HG02981 (cell line): ENCODE data around the gene OR2G2.

Experiments
- ATAC-seq: cut with Tn5 transposase; IDR thresholded peaks from one replicate; pipeline ENCODE4 v1.9.1; 2021; ENCODE audit warnings: mild to moderate bottlenecking, moderate library complexity; ENCODE audit not compliant: unreplicated experiment

Gene OR2G2

GRCh38 chr1:247588060-247588459, at the start of gene OR2G2:
Gene OR2G2 (plus strand): TSS chr1:247588360. CDS start chr1:247588360, 0 bp downstream.
- no peak for ATAC-seq

DNA sequence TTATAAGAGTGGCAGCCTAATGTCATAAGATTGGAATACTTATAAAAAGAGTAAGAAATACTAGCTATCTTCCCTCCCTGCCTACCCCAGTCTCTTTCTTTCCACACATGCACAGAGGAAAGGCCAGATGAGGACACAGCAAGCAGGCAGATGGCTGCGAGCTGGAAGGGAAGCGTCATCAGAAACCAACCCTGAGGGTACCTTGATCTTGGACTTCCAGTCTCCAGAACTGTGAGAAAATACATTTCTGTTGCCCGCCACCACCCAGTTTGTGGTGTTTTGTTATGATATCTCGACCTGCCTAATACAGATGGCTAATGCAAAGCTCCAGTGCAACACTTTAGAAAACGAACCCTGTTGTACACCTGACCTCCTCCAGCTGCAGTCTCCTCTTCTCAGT, 49.6 kb upstream of the OR2G2 start:
- ATAC-seq: no peak

DNA sequence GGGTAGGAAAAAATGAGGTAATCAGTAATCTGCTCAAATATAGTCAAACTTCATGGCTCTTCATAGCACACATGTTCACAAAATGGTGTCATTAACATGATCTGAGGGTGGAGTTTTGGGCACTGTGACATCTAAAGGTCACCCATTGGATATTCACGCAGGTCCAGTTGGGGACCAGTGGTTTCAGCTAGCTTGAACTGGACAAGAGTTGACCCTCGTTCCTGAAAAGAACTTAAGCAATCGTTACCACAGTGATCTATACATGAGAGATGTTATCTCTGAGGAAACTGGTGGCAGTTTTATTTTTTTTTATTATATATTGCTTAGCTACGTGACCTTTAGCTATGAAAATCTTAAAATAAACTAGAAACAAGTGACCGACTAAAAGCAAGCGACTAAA, 48.9 kb upstream of the OR2G2 start:
- ATAC-seq: no peak

- no peak for ATAC-seq
Measured at GRCh38 chr1:247540581-247540980, 47.6 kb upstream of the OR2G2 start.

GRCh38 chr1:247542811-247543210, 45.3 kb upstream of the OR2G2 start:
- ATAC-seq: no peak

- no peak for ATAC-seq
Measured at GRCh38 chr1:247548092-247548491, 40.1 kb upstream of the OR2G2 start.

DNA sequence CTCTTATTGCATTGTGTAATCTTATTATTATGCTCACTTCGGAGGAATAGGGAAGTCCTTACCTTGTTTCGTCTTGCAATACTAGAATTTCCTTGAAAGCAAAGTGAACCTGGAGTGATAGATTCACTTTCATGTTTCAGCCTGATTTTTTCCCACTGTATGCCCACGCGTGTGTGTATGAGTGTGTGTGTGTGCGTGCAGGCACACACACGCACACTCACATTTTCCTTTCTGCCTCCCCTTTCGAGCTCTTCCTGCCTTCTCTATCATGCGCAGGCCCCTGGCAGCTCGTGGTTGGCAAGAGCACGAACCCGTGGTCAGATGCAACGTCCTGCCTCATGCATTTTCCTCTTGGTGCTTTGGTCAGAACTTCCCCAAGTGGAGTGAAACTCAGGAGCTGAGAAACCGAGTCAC, 39.4 kb upstream of the OR2G2 start, which contains the start of gene GCSAML:
Gene GCSAML (plus strand): TSS at position 366 of the 414 bp plus-strand sequence. CDS start 58 bp downstream, outside the sequence.
- ATAC-seq: no peak

DNA sequence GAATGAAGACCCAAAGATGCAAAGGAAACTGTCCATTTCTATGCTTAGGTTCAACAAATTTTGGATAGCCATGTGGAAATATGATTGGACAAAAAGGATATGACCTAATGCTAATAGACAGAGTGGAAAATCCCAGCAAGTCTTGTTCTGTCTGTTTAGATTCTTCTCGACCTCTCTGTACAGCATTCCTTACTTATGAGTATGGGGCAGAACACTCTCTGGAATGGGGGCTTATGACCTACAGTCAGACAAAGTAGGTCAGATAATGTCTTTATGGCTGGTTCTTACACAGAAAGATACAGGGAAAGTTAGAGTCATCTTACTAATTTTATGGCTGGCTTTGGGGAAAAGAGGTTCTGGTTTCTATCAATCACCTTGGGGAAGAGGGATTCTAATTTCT, 36.4 kb upstream of the OR2G2 start:
- ATAC-seq: no peak

- ATAC-seq: no peak
Measured at GRCh38 chr1:247552231-247552630, 35.9 kb upstream of the OR2G2 start.

- ATAC-seq: no peak
Measured at GRCh38 chr1:247557926-247558674, 30.1 kb upstream of the OR2G2 start.

- no peak for ATAC-seq
Measured at GRCh38 chr1:247561711-247562110, 26.4 kb upstream of the OR2G2 start.

DNA sequence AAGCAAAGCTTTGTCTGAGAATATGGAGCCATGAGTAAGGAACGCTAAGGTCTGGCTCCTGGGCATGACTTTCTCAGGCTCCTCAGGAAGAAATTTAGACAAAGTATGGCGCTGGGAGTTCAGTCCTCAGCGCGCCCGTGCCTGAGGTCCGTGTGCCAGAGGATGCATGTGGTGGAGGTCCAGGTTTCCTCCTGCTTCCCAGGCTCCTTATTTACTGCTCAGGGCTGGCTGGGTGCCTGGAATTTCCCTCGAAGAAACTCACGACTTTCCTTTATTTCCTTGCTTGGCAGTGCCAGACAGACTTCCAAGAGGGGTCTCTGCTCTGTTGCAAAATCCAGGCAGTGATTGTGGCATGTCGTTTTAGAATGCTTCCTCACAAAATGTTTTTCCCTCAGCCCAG, 26.0 kb upstream of the OR2G2 start:
- ATAC-seq: no peak

- no peak for ATAC-seq
Measured at GRCh38 chr1:247574236-247574635, 13.9 kb upstream of the OR2G2 start.

GRCh38 chr1:247574664-247575063, 13.5 kb upstream of the OR2G2 start:
- no peak for ATAC-seq

- ATAC-seq: no peak
Measured at GRCh38 chr1:247576514-247576913, 11.6 kb upstream of the OR2G2 start.

GRCh38 chr1:247578946-247579460, 9.2 kb upstream of the OR2G2 start:
- ATAC-seq: no peak

GRCh38 chr1:247605286-247605685, 17.1 kb downstream of the OR2G2 start, which contains the start of gene OR2G3:
Gene OR2G3 (plus strand): TSS chr1:247605586. CDS start chr1:247605586, 0 bp downstream.
- ATAC-seq: no peak

GRCh38 chr1:247613405-247613804, 25.2 kb downstream of the OR2G2 start:
- no peak for ATAC-seq

- ATAC-seq: no peak
Measured at GRCh38 chr1:247614625-247615024, 26.5 kb downstream of the OR2G2 start.

- ATAC-seq: no peak
Measured at GRCh38 chr1:247627951-247628350, 39.8 kb downstream of the OR2G2 start.

DNA sequence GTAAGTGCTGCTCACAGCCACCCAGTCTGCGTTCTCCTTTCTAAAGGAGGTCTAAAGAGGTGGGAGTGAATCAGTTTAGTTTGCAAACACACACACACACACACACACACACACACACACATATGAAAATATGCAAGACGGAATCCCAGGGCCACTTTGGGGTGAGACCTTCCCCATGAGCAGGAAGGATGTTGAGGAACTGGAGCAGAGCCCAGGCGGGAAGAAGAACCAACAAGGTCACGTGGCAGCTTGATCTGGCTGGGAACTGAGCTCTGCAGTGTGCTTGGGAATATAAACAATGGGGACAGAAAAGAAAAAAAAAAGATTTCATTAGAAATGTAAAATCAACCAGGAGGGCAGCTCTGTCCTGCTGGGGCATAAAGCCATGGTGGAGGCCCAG, 49.9 kb downstream of the OR2G2 start:
- ATAC-seq: no peak

GRCh38 chr1:247638781-247639180, 50.6 kb downstream of the OR2G2 start:
- no peak for ATAC-seq
